H9 (cell line): ENCODE measurements around the gene JKAMP. TPM values are rescaled to one million over a fixed set of nuclear protein-coding genes. Genes with fewer than 3 reads are reported as not detected.

ENCODE experiments used
- DNase-seq: peaks from one replicate; pipeline ENCODE4 v3.0.0-alpha.2; 2017
- H2AFZ ChIP-seq: one replicate; pipeline ENCODE4 v1.6.1; 2013; ENCODE audit warnings: mild to moderate bottlenecking, low read length, control low read depth, moderate library complexity
- H2AK5ac ChIP-seq: 2 replicates; pipeline ENCODE4 v1.6.1; 2013; ENCODE audit warnings: low read length, control low read depth, mixed read lengths; ENCODE audit not compliant: insufficient read length
- H2BK120ac ChIP-seq: one replicate; pipeline ENCODE4 v1.6.1; 2013; ENCODE audit warnings: low read depth, mild to moderate bottlenecking, low read length, control low read depth, inconsistent platforms; ENCODE audit not compliant: poor library complexity, severe bottlenecking
- H2BK12ac ChIP-seq: 2 replicates; pipeline ENCODE4 v1.6.1; 2013; ENCODE audit warnings: low read length, control low read depth, mixed read lengths, low read depth; ENCODE audit not compliant: insufficient read length
- H2BK15ac ChIP-seq: 2 replicates; pipeline ENCODE4 v1.6.1; 2013; ENCODE audit warnings: low read depth, low read length, control low read depth
- H2BK20ac ChIP-seq: one replicate; pipeline ENCODE4 v1.6.1; 2013; ENCODE audit warnings: low read depth, mild to moderate bottlenecking, low read length, control low read depth, inconsistent platforms; ENCODE audit not compliant: poor library complexity, severe bottlenecking
- H2BK5ac ChIP-seq: 2 replicates; pipeline ENCODE4 v1.6.1; 2013; ENCODE audit warnings: low read length, control low read depth, mixed read lengths; ENCODE audit not compliant: insufficient read length
- H3K14ac ChIP-seq: 2 replicates; pipeline ENCODE4 v1.6.1; 2013; ENCODE audit warnings: low read length, control low read depth; ENCODE audit not compliant: insufficient read depth
- H3K18ac ChIP-seq: 2 replicates; pipeline ENCODE4 v1.6.1; 2013; ENCODE audit warnings: low read depth, mild to moderate bottlenecking, mixed read lengths, low read length, control low read depth; ENCODE audit not compliant: insufficient read length
- H3K23ac ChIP-seq: 2 replicates; pipeline ENCODE4 v1.6.1; 2013; ENCODE audit warnings: low read length, control low read depth, mixed read lengths, low read depth; ENCODE audit not compliant: insufficient read length
- H3K23me2 ChIP-seq: 2 replicates; pipeline ENCODE4 v1.6.1; 2013; ENCODE audit warnings: low read depth, mild to moderate bottlenecking, mixed read lengths, low read length, control low read depth; ENCODE audit not compliant: insufficient read length, poor library complexity, severe bottlenecking
- H3K27ac ChIP-seq: 2 replicates; pipeline ENCODE4 v1.5.1; 2013; ENCODE audit warnings: low read length, control low read depth, mixed read lengths, low read depth; ENCODE audit not compliant: insufficient read length
- H3K27me3 ChIP-seq: 2 replicates; pipeline ENCODE4 v1.6.1; 2013; ENCODE audit warnings: low read length, control low read depth, inconsistent platforms; ENCODE audit not compliant: insufficient read depth
- H3K4ac ChIP-seq: 2 replicates; pipeline ENCODE4 v1.6.1; 2013; ENCODE audit warnings: low read depth, mild to moderate bottlenecking, control low read depth, inconsistent platforms, low read length, moderate library complexity
- H3K4me1 ChIP-seq: 2 replicates; pipeline ENCODE4 v1.6.1; 2013; ENCODE audit warnings: low read length, control low read depth, inconsistent platforms; ENCODE audit not compliant: insufficient read depth
- H3K4me2 ChIP-seq: 2 replicates; pipeline ENCODE4 v1.6.1; 2013; ENCODE audit warnings: low read length, control low read depth, mixed read lengths; ENCODE audit not compliant: insufficient read length, insufficient read depth
- H3K56ac ChIP-seq: 2 replicates; pipeline ENCODE4 v1.6.1; 2013; ENCODE audit warnings: low read depth, mild to moderate bottlenecking, mixed read lengths, low read length, control low read depth; ENCODE audit not compliant: insufficient read length
- H3K79me1 ChIP-seq: 2 replicates; pipeline ENCODE4 v1.6.1; 2013; ENCODE audit warnings: low read depth, mild to moderate bottlenecking, moderate library complexity, low read length, control low read depth, inconsistent platforms; ENCODE audit not compliant: insufficient read depth, poor library complexity, severe bottlenecking
- H3K79me2 ChIP-seq: 2 replicates; pipeline ENCODE4 v1.6.1; 2013; ENCODE audit warnings: low read length, control low read depth, inconsistent platforms; ENCODE audit not compliant: insufficient read depth
- H3K9ac ChIP-seq: 2 replicates; pipeline ENCODE4 v1.6.1; 2013; ENCODE audit warnings: low read length, control low read depth, mixed read lengths; ENCODE audit not compliant: insufficient read length; ENCODE audit errors: extremely low read depth
- H3K9me3 ChIP-seq: one replicate; pipeline ENCODE4 v1.6.1; 2013; ENCODE audit warnings: low read depth, low read length, inconsistent platforms; ENCODE audit not compliant: control insufficient read depth
- H3T11ph ChIP-seq: one replicate; pipeline ENCODE4 v1.6.1; 2013; ENCODE audit warnings: mild to moderate bottlenecking, low read length, control low read depth, inconsistent platforms
- H4K20me1 ChIP-seq: one replicate; pipeline ENCODE4 v1.6.1; 2013; ENCODE audit not compliant: control insufficient read depth, insufficient read length, insufficient read depth
- H4K5ac ChIP-seq: 2 replicates; pipeline ENCODE4 v1.6.1; 2013; ENCODE audit warnings: low read depth, mild to moderate bottlenecking, mixed read lengths, low read length, control low read depth; ENCODE audit not compliant: insufficient read length
- H4K8ac ChIP-seq: replicated peaks from 2 replicates; pipeline ENCODE4 v1.6.1; 2013; ENCODE audit warnings: low read length, control low read depth, mixed read lengths, low read depth; ENCODE audit not compliant: insufficient read length
- H4K91ac ChIP-seq: 2 replicates; pipeline ENCODE4 v1.6.1; 2013; ENCODE audit warnings: low read depth, mild to moderate bottlenecking, moderate library complexity, mixed read lengths, low read length, control low read depth; ENCODE audit not compliant: insufficient read length
- H3K27ac Mint-ChIP-seq, 3 experiments: 2 replicates in 2 of 3; 3 replicates in 1 of 3; pipeline ENCODE4 v1.8.0; 2020 to 2021; ENCODE audit warnings: mixed read lengths in 3 of 3, mild to moderate bottlenecking in 1 of 3, moderate library complexity in 1 of 3
- H3K27me3 Mint-ChIP-seq: 2 replicates; pipeline ENCODE4 v1.8.0; 2021; ENCODE audit warnings: low read depth, mild to moderate bottlenecking, moderate library complexity, mixed read lengths
- H3K36me3 Mint-ChIP-seq, 3 experiments: 2 replicates in 2 of 3; 3 replicates in 1 of 3; pipeline ENCODE4 v1.8.0; 2020 to 2021; ENCODE audit warnings: low read depth in 3 of 3, mixed read lengths in 3 of 3; ENCODE audit not compliant: insufficient read depth in 1 of 3
- H3K4me1 Mint-ChIP-seq, 2 experiments: 2 replicates each; pipeline ENCODE4 v1.8.0; 2020; ENCODE audit warnings: mixed read lengths in 2 of 2
- H3K4me3 Mint-ChIP-seq, 2 experiments: 2 replicates in 1 of 2; 3 replicates in 1 of 2; pipeline ENCODE4 v1.8.0; 2020 to 2021; ENCODE audit warnings: mild to moderate bottlenecking in 2 of 2, mixed read lengths in 2 of 2, moderate library complexity in 1 of 2
- H3K9me3 Mint-ChIP-seq, 2 experiments: 2 replicates in 1 of 2; 3 replicates in 1 of 2; pipeline ENCODE4 v1.8.0; 2020; ENCODE audit warnings: mild to moderate bottlenecking in 2 of 2, mixed read lengths in 2 of 2, moderate library complexity in 1 of 2
- CTCF ChIP-seq: fragments of 200-600 bp; sonication (generic); conservative IDR thresholded peaks from 3 replicates; pipeline ENCODE4 v1.8.0; 2021; ENCODE audit warnings: antibody characterized with exemption, mild to moderate bottlenecking
- WGBS: extraction: QIAGEN DNeasy Blood & Tissue Kit; methylation state at CpG from one replicate; pipeline ENCODE4 v1.1.7; 2013; ENCODE audit warnings: missing lambda C conversion rate, low lambda C conversion rate, mixed read lengths; ENCODE audit not compliant: insufficient read length; ENCODE audit errors: extremely low coverage; 5-methylcytosine and 5-hydroxymethylcytosine counted together
- total RNA-seq: library from RNA; stranded (reverse); gene quantifications from 2 replicates; pipeline ENCODE4 v1.2.1, GENCODE V29; 2021

JKAMP gene
- total RNA-seq, 1 experiment from 2014 or later: 33.8 TPM

- Histone ChIP-seq H2BK120ac (no peak overlapping the region), H4K91ac (no peak overlapping the region), H3K4me2 (peak overlapping the region; percentile 88), H3K18ac (no peak overlapping the region), H4K20me1 (no peaks in the 10 kb centered on the region), H3T11ph (no peak overlapping the region), H4K5ac (no peak overlapping the region), H3K27me3 (no peaks in the 10 kb centered on the region; the same call in 1 of the 2 replicates), H3K23me2 (peaks cover 4% of the 10 kb centered on the region), H3K27ac (no peak overlapping the region), H2AFZ (no peak overlapping the region), H3K4me1 (no peaks in the 10 kb centered on the region), H3K9ac (peak overlapping the region; percentile 63), H2BK12ac (no peak overlapping the region), H3K23ac (no peak overlapping the region), H3K56ac (no peak overlapping the region), H3K4ac (no peak overlapping the region), H4K8ac (no peak overlapping the region), H3K14ac (no peak overlapping the region), H2BK20ac (no peak overlapping the region), H3K79me2 (peaks cover 2% of the 10 kb centered on the region; the same call in 1 of the 2 replicates), H2BK5ac (no peak overlapping the region), H3K79me1 (no peaks in the 10 kb centered on the region), H2BK15ac (no peak overlapping the region), H3K9me3 (no peaks in the 10 kb centered on the region), H2AK5ac (no peak overlapping the region)
- peak overlapping the region in 2 of 3 experiments; percentile 85 to 92; a peak in 5 of 7 replicates for H3K27ac Mint-ChIP-seq
- no peak for DNase-seq
- H3K36me3 Mint-ChIP-seq: peaks cover 9 to 17% (median 16%) of the 10 kb centered on the region in 3 experiments; a peak in 6 of 7 replicates
- H3K4me3 Mint-ChIP-seq: peak overlapping the region; percentile 83 to 97
- H3K27me3 Mint-ChIP-seq: no peaks in the 10 kb centered on the region
- H3K9me3 Mint-ChIP-seq: no peaks in the 10 kb centered on the region
- no peak for TF ChIP-seq CTCF
- no CpG with 5 or more reads among the region's 16 CpGs for WGBS
- H3K4me1 Mint-ChIP-seq: peaks cover 18 to 20% of the 10 kb centered on the region in 2 experiments
These were observed 954 bp upstream of the JKAMP start for GRCh38 chr14:59483363-59483762.
